NCI-H82 treated with DMSO at 0.1 percent for 48 hours (cell line): Measurements from ENCODE around the gene CUTA.

Experiments
- DNase-seq: peaks from one replicate; lab custom pipeline; 2025; ENCODE audit not compliant: unreplicated experiment; lab: John Stamatoyannopoulos, UW

The CUTA gene

GRCh38 chr6:33439956-33440648, 22.2 kb upstream of the CUTA start:
- DNase-seq = no peak

GRCh38 chr6:33438978-33439594, 21.2 kb upstream of the CUTA start:
- no peak for DNase-seq

- no peak for DNase-seq
Observed at GRCh38 chr6:33437666-33438065, 19.8 kb upstream of the CUTA start.

GRCh38 chr6:33434961-33435360, 17.1 kb upstream of the CUTA start:
- DNase-seq = no peak

GRCh38 chr6:33433544-33434191, 15.8 kb upstream of the CUTA start:
- no peak for DNase-seq

GRCh38 chr6:33433001-33433543, 15.2 kb upstream of the CUTA start:
- no peak for DNase-seq

GRCh38 chr6:33432546-33432945, 14.6 kb upstream of the CUTA start:
- no peak for DNase-seq

- DNase-seq = no peak
Observed at GRCh38 chr6:33431880-33432541, 14.1 kb upstream of the CUTA start.

- DNase-seq = peak; percentile 20
Observed at GRCh38 chr6:33430991-33431879, 13.3 kb upstream of the CUTA start.

GRCh38 chr6:33430334-33430733, 12.4 kb upstream of the CUTA start:
- no peak for DNase-seq

GRCh38 chr6:33429750-33430052, 11.8 kb upstream of the CUTA start:
- DNase-seq = no peak

GRCh38 chr6:33428966-33429749, 11.3 kb upstream of the CUTA start:
- DNase-seq = no peak

- no peak for DNase-seq
Observed at GRCh38 chr6:33428224-33428965, 10.5 kb upstream of the CUTA start.

GRCh38 chr6:33427585-33428223, 9.8 kb upstream of the CUTA start:
- DNase-seq = no peak

- no peak for DNase-seq
Observed at GRCh38 chr6:33426590-33427511, 8.9 kb upstream of the CUTA start.

- peak; percentile 77 for DNase-seq
Observed at GRCh38 chr6:33425668-33426577, 8.0 kb upstream of the CUTA start.
